Uterus (tissue), 4 donors: ENCODE measurements around the gene CHRM1. TPM values are rescaled to one million over a fixed set of nuclear protein-coding genes. Genes with fewer than 3 reads are reported as not detected.

Experiments
- DNase-seq, 2 donors: peaks; one replicate each; pipeline ENCODE4 v3.0.0-alpha.2; 2019 to 2020
- H3K27ac ChIP-seq, 2 donors: fragments of 200-600 bp; sonication (generic); 1 replicate in 1 of 2; 2 replicates in 1 of 2; pipeline ENCODE4 v1.5.1; 2016 to 2018
- H3K27me3 ChIP-seq, 2 donors: fragments of 200-600 bp; sonication (generic); one replicate each; pipeline ENCODE4 v1.5.1; 2018 to 2019; ENCODE audit warnings: control low read depth in 1 of 2
- H3K36me3 ChIP-seq, 2 donors: fragments of 200-600 bp; sonication (generic); one replicate each; pipeline ENCODE4 v1.5.1; 2019; ENCODE audit warnings: control low read depth in 1 of 2
- H3K4me1 ChIP-seq, 2 donors: fragments of 200-600 bp; sonication (generic); one replicate each; pipeline ENCODE4 v1.5.1; 2018 to 2019; ENCODE audit warnings: control low read depth in 1 of 2
- H3K4me3 ChIP-seq, 2 donors: fragments of 200-600 bp; sonication (generic); 1 replicate in 1 of 2; 2 replicates in 1 of 2; pipeline ENCODE4 v1.5.1; 2018 to 2019; ENCODE audit warnings: mild to moderate bottlenecking in 1 of 2
- H3K9me3 ChIP-seq, 2 donors: fragments of 200-600 bp; sonication (generic); one replicate each; pipeline ENCODE4 v1.5.1; 2019; ENCODE audit warnings: control low read depth in 1 of 2
- POLR2A ChIP-seq, 2 donors: fragments of 450-650 bp; IDR thresholded peaks; one replicate each; pipeline ENCODE4 v1.6.1; 2016; ENCODE audit warnings: antibody characterized with exemption in 2 of 2, mild to moderate bottlenecking in 1 of 2, moderate library complexity in 1 of 2
- intact Hi-C: fragments of 100-400 bp; cut with DNase I; formaldehyde crosslinking; loops from one replicate; pipeline ENCODE4 v1.15.1; 2023; ENCODE audit warnings: low total_unique reads
- total RNA-seq, 4 donors: library from RNA; depleted of rRNA in 3 of 4; stranded (reverse); fragments of >200 nt in 3 of 4; gene quantifications; one replicate each; pipeline versions ENCODE4 v1.1.0 to v1.2.4, GENCODE V29; 2014 to 2023
- TF ChIP-seq, protein P1 (sequence below), 4 experiments: fragments of 200-600 bp in 2 of 4; fragments of 450-650 bp in 2 of 4; sonication (generic) in 2 of 4; IDR thresholded peaks; one replicate each; pipeline ENCODE4 v1.5.1; 2016 to 2019; ENCODE audit warnings: antibody characterized with exemption in 4 of 4, mild to moderate bottlenecking in 2 of 4, moderate library complexity in 1 of 4
- donor health status: DM: yes; HTN: yes; CAD: no.

The CHRM1 gene
- total RNA-seq, 4 donors from 2014 or later = 1.3 TPM; not detected in 3

DNA sequence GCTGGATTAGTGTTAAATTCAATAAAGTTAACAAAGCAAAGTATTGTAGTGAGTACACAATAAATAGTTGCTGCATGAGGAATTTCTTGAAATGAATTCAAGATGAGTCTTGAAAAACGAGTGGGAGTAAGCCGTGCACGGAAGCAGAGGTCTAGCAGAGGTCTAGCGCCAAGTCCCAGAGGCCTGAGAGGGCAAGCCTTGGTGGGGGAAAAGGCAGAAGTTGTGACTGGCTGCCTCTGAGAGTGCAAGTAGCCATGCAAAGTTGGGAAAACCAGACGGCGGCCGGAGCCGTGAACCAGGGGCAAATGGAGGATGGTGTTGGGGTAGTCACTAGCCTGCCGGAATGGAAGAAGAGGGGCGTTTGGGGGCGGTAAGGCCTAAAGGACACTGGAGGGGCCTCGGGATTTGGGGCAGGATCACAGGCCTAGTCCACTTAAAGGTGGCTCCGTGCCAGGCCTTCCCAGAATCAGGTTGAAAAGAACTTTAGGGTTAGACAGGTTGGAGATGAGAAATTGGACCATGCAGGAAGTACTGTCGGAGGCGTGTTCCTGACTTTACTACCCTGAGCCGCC is 40.8 kb downstream of the CHRM1 start:
- intact Hi-C loops = no loop called here
- Histone ChIP-seq H3K4me1 (peaks cover 20 to 32% of the 10 kb centered on the region in 2 donors), H3K9me3 (no peaks in the 10 kb centered on the region), H3K36me3 (no peaks in the 10 kb centered on the region), H3K27me3 (no peaks in the 10 kb centered on the region), H3K4me3 (peak overlapping the region; percentile 89 to 99), H3K27ac (peak overlapping the region; percentile 99 to 100)
- peak; percentile 76 for DNase-seq
- TF ChIP-seq, protein P1, sequence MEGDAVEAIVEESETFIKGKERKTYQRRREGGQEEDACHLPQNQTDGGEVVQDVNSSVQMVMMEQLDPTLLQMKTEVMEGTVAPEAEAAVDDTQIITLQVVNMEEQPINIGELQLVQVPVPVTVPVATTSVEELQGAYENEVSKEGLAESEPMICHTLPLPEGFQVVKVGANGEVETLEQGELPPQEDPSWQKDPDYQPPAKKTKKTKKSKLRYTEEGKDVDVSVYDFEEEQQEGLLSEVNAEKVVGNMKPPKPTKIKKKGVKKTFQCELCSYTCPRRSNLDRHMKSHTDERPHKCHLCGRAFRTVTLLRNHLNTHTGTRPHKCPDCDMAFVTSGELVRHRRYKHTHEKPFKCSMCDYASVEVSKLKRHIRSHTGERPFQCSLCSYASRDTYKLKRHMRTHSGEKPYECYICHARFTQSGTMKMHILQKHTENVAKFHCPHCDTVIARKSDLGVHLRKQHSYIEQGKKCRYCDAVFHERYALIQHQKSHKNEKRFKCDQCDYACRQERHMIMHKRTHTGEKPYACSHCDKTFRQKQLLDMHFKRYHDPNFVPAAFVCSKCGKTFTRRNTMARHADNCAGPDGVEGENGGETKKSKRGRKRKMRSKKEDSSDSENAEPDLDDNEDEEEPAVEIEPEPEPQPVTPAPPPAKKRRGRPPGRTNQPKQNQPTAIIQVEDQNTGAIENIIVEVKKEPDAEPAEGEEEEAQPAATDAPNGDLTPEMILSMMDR (IDR thresholded peaks at IDR 0.05) = no peak

DNA sequence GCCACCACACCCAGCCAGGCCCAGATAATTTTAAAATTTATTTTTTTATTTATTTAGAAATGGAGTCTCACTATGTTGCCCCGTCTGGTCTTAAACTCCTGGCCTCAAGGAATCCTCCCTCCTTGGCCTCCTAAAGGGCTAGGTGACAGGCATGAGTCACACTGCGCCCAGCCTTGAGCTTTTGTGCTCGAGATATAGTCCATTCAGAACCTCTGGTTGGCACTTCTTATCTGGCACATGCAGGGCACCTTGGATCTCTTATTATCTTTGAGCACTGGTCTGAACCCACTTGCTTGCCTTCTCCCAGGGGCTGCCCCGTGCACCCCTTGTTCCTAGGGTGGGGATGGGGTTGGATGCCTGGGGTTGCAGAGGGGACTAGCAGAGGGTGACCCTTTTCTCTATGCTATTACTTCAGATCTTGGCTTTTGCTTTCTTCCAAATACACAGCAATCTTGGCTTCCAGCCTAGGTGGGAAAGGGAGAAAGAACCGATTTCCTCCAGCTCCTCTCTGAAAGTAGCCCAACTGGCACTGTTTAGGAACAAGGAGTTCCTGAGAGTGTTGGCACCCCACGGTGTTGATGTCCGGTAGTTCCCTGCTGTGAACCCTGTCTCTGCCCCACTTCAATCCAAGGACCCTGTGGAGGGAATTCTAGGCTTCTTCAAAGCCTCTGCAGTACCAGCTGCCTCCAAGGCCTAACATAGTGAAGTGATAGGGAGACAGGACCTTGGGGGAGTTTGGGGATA is 41.8 kb downstream of the CHRM1 start:
- peak overlapping the region; percentile 99 to 100 for H3K27ac ChIP-seq
- H3K9me3 ChIP-seq = no peaks in the 10 kb centered on the region
- no peaks in the 10 kb centered on the region for H3K27me3 ChIP-seq
- TF ChIP-seq, protein P1 (IDR thresholded peaks at IDR 0.05) = no peak
- TF ChIP-seq POLR2A (IDR thresholded peaks at IDR 0.05) = no peak
- H3K4me3 ChIP-seq = peak overlapping the region; percentile 89 to 99
- intact Hi-C loops = no loop called here
- peaks cover 20 to 28% of the 10 kb centered on the region in 2 donors for H3K4me1 ChIP-seq
- peak; percentile 51 to 56 for DNase-seq
- no peaks in the 10 kb centered on the region for H3K36me3 ChIP-seq

DNA sequence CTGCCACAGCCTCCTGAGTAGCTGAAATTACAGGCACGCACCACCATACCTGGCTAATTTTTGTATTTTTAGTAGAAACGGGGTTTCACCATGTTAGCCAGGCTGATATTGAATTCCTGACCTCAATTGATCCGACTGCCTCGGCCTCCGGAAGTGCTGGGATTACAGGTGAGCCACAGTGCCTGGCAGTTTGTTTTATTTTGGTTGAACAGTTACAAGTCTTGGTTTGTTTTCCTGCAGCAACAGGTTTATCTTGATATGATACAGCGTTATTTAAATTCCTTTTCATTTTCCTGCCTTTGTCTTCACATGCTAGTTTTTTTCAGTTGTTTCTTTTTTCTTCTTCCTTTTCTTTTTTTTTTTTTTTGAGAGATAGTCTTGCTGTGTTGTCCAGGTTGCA is 44.5 kb downstream of the CHRM1 start:
- TF ChIP-seq POLR2A (IDR thresholded peaks at IDR 0.05) = no peak
- TF ChIP-seq, protein P1 (IDR thresholded peaks at IDR 0.05) = no peak
- intact Hi-C loops = no loop called here

DNA sequence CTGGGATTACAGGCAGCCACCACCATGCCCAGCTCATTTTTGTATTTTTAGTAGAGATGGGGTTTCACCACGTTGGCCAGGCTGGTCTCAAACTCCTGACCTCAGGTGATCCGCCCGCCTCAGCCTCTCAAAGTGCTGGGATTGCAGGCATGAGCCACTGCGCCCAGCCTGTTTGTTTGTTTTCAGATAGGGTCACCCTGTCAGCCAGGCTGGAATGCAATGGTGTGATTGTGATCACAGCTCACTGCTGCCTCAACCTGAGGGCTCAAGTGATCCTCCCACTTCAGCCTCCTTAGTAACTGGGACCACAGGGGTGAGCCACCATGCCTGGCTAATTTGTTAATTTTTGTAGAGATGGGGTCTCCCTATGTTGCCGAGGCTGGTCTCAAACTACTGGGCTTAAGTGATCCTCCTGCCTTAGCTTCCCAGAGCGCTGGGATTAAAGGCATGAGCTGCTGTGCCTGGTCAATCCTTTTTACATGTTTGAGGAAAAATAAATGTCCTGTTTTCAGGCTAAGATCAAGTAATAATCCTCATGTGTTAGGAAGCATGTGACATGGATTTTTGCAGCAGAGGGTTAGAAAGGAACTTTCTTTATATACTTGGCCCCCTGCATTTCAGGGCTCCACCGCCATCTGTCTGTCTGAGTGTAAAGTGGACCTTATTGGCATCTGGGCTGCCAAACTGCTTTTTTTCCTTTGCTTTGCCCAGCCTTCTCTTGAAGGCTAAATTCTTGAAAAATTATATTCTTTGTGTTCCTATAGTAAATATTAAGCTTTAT is 45.3 kb downstream of the CHRM1 start:
- no peaks in the 10 kb centered on the region for H3K27me3 ChIP-seq
- H3K36me3 ChIP-seq = no peaks in the 10 kb centered on the region
- TF ChIP-seq, protein P1 (IDR thresholded peaks at IDR 0.05) = no peak
- TF ChIP-seq POLR2A (IDR thresholded peaks at IDR 0.05) = no peak
- H3K9me3 ChIP-seq = no peaks in the 10 kb centered on the region
- H3K4me3 ChIP-seq = no peak overlapping the region
- no peak overlapping the region for H3K27ac ChIP-seq
- intact Hi-C loops = no loop called here
- peaks cover 6 to 14% of the 10 kb centered on the region in 2 donors for H3K4me1 ChIP-seq
- DNase-seq = no peak

More for the DNA sequence above, 44.5 kb downstream of the CHRM1 start:
- no peaks in the 10 kb centered on the region for H3K36me3 ChIP-seq
- H3K9me3 ChIP-seq = no peaks in the 10 kb centered on the region
- peaks cover 6 to 14% of the 10 kb centered on the region in 2 donors for H3K4me1 ChIP-seq
- no peak for DNase-seq
- no peak overlapping the region for H3K27ac ChIP-seq
- H3K4me3 ChIP-seq = no peak overlapping the region
- H3K27me3 ChIP-seq = no peaks in the 10 kb centered on the region

DNA sequence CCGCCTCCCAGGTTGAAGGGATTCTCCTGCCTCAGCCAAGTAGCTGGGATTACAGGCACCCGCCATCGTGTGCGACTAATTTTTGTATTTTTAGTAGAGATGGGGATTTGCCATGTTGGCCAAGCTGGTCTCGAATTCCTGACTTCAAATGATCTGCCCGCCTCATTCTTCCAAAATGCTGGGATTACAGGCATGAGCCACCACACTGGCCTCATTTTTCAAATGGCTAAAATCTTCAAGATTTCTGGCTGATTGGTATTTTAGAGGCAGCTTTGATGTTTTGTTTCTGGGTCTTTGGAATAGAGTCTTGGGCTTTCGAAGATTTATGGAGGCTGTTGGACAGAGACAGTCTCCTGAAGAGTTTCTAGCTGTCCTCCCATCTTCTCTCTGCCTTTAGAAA is 46.3 kb downstream of the CHRM1 start:
- H3K9me3 ChIP-seq = no peaks in the 10 kb centered on the region
- intact Hi-C loops = no loop called here
- TF ChIP-seq, protein P1 (IDR thresholded peaks at IDR 0.05) = no peak
- TF ChIP-seq POLR2A (IDR thresholded peaks at IDR 0.05) = no peak

More for the DNA sequence above, 46.3 kb downstream of the CHRM1 start:
- no peak for DNase-seq
- H3K36me3 ChIP-seq = no peaks in the 10 kb centered on the region
- no peak overlapping the region for H3K27ac ChIP-seq
- H3K4me1 ChIP-seq = peaks cover 5 to 10% of the 10 kb centered on the region in 2 donors
- H3K27me3 ChIP-seq = no peaks in the 10 kb centered on the region
- no peak overlapping the region for H3K4me3 ChIP-seq
